Uterus (tissue), 2 donors: ENCODE data around the gene PLD5.

ENCODE experiments used
- CTCF ChIP-seq, 4 experiments: fragments of 200-600 bp in 2 of 4; fragments of 450-650 bp in 2 of 4; sonication (generic) in 2 of 4; IDR thresholded peaks; one replicate each; pipeline ENCODE4 v1.5.1; 2016 to 2019; ENCODE audit warnings: antibody characterized with exemption in 4 of 4, mild to moderate bottlenecking in 2 of 4, moderate library complexity in 1 of 4
- POLR2A ChIP-seq, 2 donors: fragments of 450-650 bp; IDR thresholded peaks; one replicate each; pipeline ENCODE4 v1.6.1; 2016; ENCODE audit warnings: antibody characterized with exemption in 2 of 2, mild to moderate bottlenecking in 1 of 2, moderate library complexity in 1 of 2

- no peak for TF ChIP-seq POLR2A (IDR thresholded peaks at IDR 0.05)
- TF ChIP-seq CTCF (IDR thresholded peaks at IDR 0.05) = no peak
These were observed 75.4 kb downstream of the PLD5 start for GRCh38 chr1:242448910-242449645.
